Astrocyte of the cerebellum (primary cell): ENCODE measurements around the gene DNAH11.
"Not testable (repeated sequence)": the region's sequence is repeated elsewhere in the genome, so short reads cannot be mapped to it uniquely, and the experiment has no call there.

Experiments
- DNase-seq: peaks from one replicate; pipeline ENCODE4 v3.0.0-alpha.2; 2011; ENCODE audit warnings: low read depth
- H3K4me3 ChIP-seq: 2 replicates; pipeline ENCODE4 v1.5.1; 2011; ENCODE audit warnings: mild to moderate bottlenecking, low read depth, low read length, moderate library complexity
- CTCF ChIP-seq: IDR thresholded peaks from 2 replicates; pipeline ENCODE4 v1.5.1; 2012; ENCODE audit warnings: low read length, low read depth, moderate library complexity, mild to moderate bottlenecking; ENCODE audit errors: missing control alignments
- in situ Hi-C: cut with HindIII; loops from 2 replicates; pipeline ENCODE4 v1.10.0; 2017; ENCODE audit warnings: low sequenced_read_pairs

Gene DNAH11

GRCh38 chr7:21719846-21720245, 177.0 kb downstream of the DNAH11 start:
- no peak for TF ChIP-seq CTCF
- DNase-seq: no peak
- H3K4me3 ChIP-seq: no peak overlapping the region
- in situ Hi-C loops: no loop called here

DNA sequence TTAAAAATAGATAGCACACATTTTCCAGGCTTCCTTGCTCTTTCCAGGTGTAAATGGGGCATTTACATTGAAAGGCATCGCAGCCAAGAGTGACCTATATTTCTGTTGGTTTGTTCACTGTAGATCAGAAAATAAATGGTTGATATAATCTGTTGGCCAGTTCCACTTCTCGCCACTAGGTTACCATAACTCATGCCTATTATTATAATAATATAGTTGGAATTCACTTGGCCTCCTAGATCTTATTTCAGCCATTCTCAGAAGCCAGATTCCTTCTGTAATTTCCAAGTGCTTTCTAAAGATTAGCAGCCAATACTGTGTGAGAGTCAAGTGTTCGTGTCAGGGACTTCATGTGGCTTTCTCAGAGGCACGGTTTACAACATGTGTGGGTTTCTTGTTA, 179.5 kb downstream of the DNAH11 start:
- H3K4me3 ChIP-seq: no peak overlapping the region
- no peak for TF ChIP-seq CTCF
- in situ Hi-C loops: no loop called here
- DNase-seq: no peak

- TF ChIP-seq CTCF: no peak
- DNase-seq: no peak
- no peak overlapping the region for H3K4me3 ChIP-seq
- in situ Hi-C loops: no loop called here
These were observed 181.7 kb downstream of the DNAH11 start for GRCh38 chr7:21724562-21724961.

GRCh38 chr7:21730399-21730798, 187.6 kb downstream of the DNAH11 start:
- H3K4me3 ChIP-seq: no peak overlapping the region
- no peak for TF ChIP-seq CTCF
- DNase-seq: no peak
- in situ Hi-C loops: no loop called here

DNA sequence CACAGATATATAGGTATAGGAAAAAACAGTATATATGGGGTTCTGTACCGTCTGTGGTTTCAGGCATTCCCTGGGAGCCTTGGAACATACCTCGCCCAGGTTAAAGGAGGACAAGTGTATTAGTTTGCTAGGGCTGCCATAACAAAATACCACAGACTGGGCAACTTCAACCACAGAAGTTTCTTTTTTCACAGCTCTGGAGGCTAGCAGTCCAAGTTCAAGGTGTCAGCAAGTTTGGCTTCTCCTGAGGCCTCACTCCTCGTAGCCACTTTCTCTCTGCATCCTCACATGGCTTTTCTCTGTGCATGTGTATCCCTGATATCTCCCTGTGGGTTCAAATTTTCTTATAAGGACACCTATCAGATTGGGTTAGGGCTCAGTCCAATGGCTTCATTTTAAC, 189.1 kb downstream of the DNAH11 start:
- H3K4me3 ChIP-seq: no peak overlapping the region
- in situ Hi-C loops: no loop called here
- no peak for TF ChIP-seq CTCF
- no peak for DNase-seq

DNA sequence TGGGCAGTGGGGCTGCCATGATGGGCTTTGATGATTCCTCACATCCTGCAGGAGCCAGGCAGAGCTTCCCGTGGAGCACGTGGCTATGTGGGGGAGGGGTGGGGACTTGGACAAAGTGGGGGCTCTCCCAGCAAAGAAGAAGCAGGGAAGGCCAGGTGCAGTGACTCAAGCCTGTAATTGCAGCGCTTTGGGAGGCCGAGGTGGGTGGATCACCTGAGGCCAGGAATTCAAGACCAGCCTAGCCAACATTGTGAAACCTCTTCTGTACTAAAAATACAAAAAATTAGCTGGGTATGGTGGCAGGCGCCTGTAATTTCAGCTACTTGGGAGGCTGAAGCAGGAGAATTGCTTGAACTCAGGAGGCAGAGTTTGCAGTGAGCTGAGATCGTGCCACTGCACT, 190.1 kb downstream of the DNAH11 start:
- DNase-seq, in situ Hi-C loops: not testable (repeated sequence)

DNA sequence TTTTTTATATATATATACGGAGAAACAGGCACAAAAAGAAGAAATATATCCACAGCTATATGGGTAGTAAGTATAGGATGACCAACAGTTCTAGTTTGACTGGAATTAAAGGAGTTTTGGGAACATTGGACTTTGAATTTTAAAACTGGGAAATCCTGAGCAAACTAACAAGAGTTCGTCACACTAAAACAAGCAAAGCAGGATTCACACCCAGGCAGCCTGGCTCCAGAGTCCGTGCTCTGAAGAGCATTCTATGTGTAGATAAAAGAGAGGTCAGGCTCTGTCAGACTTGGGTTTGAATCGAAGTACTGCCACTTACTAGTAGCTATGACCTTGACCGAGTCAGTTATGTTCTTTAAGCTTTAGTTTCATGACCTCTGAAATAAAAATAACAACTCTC, 191.0 kb downstream of the DNAH11 start:
- no peak overlapping the region for H3K4me3 ChIP-seq
- in situ Hi-C loops: no loop called here
- TF ChIP-seq CTCF: no peak
- no peak for DNase-seq

More for the DNA sequence above, 190.1 kb downstream of the DNAH11 start:
- not testable (repeated sequence) for H3K4me3 ChIP-seq
